GM19023 (cell line): ENCODE results near the gene C15orf39.
A peak's percentile ranks its signal among the peaks of the same experiment; 100 is the strongest.
"Not testable (repeated sequence)": the region's sequence is repeated elsewhere in the genome, so short reads cannot be mapped to it uniquely, and the experiment has no call there.

Source experiments
- ATAC-seq: cut with Tn5 transposase; IDR thresholded peaks from one replicate; pipeline ENCODE4 v1.9.1; 2021; ENCODE audit warnings: mild to moderate bottlenecking, moderate library complexity; ENCODE audit not compliant: unreplicated experiment

The C15orf39 gene

DNA sequence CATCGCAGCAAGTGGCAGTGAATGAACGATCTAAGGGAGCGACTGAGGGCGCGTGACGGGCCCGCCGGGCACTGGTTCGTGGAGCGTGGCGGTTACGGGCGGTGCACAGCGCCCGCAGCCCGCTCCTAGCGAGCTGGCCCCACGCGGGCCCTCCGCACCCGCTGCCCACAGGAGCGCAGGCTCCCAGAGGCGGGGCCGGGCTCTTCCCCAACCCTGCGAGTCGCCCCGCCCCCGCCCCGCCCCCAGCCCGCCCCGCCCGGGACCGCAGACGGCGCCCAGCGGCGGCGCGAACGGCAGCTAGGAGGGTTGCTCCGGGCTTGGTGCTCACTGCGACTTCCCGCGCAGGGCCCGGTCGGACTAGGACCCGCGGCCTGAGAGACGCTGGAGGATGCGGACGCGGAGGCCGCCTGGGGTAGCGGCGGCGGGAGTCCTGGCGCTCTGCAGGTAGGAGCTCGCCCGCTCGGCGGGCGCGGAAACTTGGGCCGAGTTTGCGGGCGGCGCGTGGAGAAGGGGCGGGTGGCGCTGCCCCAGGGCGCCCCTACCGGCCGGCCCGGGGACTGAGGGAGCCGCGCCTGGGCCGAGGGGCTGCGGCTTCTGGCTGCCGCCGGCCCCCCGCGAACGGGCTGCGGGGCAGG lies at the start of gene C15orf39:
Gene C15orf39, plus strand, starts transcription at position 267 of the 635 bp plus-strand sequence. CDS start 4,167 bp downstream, outside the sequence.
- ATAC-seq, result peak; percentile 52

DNA sequence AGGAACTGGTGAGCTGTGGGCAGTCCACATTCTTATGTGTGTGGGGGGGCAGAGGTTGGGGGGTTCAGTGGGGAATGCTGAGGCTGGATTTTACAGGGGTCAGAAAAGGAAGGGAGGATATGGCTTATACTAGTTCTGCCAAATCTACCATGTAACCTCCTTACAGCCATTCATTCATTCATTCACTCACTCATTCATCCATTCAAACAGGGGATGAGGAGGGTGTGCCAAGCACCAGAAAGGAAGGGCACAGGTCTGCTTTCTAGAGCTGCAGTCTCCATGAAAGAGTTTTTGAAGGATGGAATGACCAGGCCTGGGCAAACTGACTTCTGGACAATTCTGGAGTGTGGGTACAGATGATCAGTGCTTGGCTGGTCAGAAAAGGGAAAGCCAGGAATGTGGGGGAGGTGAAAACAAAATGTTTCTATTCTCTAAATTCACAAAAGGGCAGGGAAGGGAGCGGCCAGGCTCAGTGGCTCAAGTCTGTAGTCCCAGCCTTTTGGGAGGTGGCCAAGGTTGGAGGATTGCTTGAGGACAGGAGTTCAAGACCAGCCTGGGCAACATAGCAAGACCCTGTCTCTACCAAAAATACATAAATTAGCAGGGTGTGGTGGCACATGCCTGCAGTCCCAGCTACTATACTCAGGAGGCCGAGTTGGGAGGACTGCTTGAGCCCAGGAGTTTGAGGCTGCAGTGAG lies 49.2 kb upstream of the C15orf39 start:
- ATAC-seq, result no peak

DNA sequence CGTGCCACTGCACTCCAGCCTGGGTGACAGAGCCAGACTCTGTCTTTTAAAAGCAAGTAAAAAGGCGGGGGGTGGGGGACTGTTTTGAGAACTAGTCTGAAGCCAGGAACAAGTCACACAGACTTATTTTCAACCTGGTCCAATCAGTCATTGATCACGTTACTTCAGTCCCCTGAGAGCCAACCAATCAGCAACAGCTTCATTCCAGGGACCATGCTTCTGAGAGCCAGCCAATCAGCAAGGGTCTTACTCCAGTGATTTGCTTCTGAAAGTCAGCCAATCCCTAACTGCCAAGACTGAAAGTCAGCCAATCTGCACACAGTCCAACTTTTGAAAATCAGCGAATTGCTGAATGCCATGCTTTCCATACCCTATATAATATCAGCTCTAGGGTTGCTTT lies 48.6 kb upstream of the C15orf39 start:
- no peak for ATAC-seq

DNA sequence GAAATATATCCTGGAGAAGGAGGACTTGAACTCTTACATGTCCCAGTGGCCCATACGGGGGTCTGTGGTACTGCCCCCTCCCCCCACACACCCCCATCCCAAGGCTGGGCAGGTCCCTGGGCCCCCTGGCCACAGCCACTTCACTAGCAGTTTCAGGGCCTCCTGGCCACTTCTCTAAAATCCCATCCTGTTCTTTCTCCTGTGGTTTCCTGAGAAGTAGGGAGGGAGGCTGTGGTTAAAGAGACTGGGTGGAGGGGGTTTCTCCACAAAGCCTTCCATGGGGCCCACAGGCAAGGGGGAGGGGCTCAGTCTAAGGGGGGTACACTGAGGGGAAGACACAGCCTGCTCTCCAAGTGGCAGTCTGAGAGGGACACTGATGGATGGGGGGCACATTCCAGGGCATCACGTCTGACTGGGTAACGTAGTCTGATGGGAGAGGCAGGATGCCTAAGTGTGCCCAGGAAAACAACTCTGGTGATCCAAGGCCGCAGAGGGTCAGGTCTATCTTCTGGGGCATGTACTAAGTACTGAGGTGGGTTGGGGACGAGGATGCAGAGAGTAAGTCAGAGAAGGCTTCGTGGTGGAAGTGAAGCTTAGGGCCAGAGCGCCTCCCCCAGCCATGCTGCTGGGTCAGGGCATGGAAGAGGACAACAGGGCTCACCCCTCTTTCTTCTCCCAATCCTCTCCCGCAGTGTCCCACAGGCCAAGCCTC lies 48.0 kb upstream of the C15orf39 start:
- ATAC-seq, result no peak

DNA sequence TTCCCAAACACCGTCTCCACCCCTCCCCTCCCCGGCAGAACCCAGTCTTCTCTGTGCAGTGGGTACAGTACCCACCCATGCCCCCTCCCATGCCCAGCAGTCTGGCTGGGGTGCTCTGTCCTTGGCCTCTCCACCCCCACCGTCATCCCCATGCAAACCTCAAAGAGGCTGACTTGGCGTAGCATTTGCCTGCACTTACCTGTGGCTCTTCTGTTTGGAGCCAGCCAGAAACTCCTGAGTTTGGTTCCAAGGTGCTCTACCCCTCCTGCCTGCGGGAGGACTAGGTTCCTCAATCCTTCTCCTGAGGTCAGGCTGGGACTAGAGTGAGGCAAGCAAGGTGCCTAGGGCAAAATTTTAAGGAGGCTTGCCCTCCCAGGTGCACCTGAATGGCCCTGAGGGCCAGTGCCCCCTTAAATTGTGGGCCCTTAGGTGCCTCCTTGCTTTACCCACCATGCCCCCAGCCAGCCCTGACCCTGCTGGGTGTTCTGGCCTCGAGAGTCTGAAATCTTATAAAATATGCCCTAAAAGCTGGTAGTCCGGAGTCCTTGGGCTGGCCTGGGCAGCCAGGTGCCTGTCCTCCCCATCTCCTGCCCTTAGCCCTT lies 47.1 kb upstream of the C15orf39 start:
- no peak for ATAC-seq

DNA sequence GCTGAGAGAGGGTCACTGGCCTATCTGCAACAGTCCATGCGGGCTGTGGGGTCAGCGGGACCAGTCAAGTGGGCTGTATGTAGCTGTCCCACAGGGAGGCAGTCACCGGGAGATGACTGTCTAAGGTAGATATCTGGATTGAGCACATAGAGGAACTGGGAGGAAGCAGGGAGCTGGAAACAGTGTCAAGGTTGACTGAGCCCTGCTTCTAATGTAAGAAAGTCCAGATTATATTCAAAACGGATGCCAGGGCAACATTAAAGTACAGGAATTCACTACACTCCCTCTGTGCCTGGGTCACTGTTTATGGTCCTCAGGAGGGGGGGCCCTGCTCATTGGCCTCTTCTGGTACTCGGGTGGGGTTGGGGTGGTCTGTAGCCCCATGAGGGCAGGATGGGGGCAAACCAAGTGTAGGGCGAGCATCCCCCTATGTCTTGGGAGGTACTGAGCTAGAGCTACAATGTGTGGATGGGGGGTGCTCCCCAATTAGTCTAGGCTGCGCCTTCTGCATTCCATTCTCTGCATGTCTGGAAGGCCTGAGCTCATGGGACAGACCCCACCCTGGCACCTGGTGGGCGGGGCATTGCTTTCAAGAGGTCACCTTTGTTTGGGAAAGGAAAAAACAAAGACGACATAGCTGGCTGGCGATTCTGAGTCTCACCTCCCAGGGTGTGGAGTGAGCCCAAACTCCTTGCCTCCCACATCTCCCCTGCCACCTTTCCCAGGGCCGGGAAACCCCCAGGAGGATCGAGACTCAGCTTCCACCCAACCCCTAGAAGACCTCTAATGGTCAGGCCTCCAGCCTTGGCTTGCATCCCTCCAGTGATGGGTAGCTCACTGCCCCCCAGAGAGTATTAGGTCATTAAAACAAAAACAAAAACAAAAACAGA lies 45.1 kb upstream of the C15orf39 start:
- ATAC-seq, result no peak

DNA sequence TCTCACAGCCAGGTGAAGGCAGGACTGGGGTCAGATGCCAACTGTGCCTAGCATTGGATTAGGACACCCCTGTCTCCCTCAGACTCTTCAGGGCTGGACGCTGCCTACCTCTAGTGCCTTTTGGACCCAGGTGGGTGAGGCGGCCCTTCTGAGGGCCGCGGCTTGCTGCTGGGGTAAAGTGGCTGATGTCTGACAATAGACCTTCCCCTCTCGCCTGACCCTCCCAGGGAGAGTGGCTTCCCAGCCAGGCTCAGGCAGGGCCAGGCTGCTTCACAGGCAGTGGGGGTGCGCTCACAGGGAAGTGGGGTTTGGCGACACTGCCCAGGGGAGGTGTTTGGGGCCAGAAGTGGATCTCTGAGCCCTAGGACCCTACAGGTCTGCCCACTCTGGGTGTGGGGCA lies 43.3 kb upstream of the C15orf39 start:
- ATAC-seq, result no peak

DNA sequence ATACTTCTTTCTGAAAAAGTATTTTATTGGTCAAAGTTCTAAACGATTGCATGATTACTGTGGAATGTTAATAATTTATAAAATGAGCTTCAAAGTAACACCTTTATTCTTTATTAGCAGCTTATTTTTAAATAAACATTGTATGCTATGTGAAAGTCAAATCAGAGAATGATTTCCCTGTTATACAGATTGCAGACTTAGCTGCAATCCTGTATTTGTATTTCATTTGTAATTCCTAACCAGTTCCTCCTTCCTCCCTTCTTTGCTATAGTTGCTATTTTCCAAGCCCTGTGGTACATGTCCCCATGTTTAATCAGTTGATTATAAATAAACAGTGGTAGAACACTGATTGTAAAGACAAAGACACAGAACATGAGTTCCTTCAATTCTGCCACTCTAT lies 42.4 kb upstream of the C15orf39 start:
- no peak for ATAC-seq

DNA sequence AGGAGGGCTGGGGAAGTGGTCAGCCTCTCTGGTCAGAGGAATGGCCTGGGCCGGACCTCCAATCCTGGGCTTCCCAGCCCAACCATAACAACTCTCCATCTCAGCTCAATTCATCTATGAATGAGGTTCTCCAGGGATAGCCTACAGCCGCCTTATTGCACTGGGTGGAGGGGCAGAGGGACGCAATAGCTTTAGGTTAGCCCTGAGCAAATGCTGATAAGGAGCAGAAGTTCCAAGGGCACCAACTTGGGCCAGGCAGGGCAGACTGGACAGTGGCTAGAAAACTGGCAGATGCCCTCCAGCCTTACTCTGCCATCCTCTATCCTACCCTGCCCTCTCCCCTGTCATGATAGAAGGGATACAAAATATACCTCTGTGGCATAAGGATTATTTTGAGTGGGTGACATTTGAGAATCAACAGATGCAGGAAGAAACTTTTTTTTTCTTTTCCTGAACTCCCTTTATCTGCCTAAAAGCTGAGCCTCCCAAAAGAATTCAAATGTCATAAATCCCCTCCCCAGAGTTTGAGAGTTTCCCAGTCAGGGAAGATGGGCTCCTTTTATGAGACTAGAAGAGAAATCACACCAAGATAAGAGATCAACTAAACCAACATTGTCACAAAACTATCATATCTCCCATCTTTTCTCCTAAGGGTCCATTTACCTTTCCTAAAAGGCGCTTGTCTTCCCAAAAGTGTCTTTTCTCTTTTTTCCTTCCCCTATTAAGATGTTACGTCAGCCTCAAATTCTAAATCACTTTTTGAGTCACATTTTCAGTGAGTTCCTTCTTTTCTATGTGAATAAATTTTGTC lies 40.4 kb upstream of the C15orf39 start:
- no peak for ATAC-seq

DNA sequence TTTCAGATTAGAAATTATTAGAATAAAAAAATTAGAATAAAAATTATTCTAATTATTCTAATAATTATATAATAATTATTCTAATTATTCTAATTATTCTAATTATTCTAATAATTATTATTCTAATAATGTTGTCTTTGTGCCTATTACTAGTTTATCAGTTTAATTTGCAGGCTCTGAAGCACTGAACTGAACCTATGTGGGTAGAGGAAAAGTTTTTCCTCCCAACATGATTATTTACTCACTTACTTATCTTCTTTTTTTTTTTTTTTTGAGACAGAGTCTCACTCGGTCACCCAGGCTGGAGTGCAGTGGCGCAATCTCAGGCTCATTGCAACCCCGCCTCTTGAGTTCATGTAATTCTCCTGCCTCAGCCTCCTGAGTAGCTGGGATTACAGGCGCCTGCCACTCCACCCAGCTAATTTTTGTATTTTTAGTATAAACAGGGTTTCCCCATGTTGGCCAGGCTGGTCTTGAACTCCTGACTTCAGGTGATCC lies 39.7 kb upstream of the C15orf39 start:
- no peak for ATAC-seq

DNA sequence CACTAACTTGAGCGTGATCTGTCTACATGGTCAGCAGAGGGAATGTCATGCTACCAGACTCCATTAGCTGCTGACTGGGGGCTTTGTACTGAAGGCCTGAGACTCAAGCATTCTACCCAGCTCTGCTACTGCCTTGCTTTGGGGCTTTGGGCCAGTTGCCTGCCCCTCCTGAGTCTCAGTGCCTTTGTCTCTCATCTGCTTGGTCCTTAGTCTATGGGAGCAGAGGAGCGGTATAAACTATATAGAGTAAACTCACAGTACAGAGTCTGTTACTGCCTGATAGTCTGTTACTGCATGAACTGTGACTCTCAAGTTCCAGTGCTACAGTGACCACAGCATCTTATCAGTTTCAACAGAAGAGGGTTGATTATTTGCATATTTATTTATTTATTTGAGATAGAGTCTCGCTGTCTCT lies 38.5 kb upstream of the C15orf39 start:
- no peak for ATAC-seq

DNA sequence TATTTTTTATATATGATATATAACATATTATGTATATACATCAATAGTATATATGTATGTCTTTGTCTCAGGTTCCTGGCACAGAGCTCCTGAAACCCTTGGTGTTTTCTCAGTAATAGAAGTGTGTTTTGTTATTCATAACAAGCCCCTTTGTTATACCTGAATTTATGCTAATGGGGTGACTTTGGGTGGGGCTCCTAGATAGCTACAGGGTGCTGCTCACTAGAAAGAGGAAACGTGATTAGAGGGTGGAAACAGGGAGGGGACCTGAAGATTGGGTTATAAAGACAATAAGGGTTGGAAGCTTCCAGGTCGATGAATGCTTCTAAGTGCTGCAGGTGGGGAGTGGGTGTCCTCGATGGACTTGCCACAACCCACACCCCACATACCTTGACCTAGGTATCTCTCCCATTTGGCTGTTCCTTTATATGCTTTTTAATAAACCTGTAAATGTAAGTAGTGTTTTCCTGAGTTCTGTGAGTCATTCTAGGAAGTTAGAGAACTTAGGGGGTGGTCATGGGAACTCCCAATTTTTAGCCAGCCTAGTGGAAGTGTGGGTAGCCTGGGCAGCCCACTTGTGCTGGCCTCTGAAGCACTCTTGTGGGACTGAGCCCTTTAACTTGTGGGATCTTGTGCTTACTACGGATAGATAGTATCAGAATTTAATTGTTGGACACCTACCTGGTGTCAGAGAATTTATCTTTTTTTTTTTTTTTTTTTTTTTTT lies 36.9 kb upstream of the C15orf39 start:
- ATAC-seq, result no peak

DNA sequence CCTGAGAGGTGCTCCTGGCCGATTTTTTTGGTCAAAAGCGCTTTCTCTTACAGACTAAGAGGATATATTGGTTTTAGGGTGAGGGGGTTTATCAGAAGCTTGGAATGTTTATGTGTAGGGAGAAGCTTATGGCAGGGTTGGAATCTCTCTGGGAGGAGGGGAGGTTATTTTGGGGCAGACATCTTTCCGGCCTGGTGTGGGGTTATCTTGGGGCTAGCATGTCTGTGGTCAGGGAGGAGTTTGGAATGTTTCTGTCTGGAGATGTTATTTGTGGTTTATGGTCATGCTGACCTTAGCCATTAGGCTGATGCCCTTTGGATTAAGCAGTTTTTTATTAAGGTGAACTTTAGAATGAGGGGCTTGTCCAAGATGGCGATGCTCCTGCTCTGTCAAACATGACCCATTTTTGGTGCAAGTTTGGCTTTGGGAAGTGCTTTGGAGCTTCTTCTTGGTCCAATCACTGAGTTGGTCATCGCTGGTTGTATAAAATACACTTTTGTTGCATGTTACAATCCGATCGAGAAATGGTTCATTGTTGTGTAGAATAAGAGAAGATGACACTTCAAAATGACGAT lies 35.1 kb upstream of the C15orf39 start:
- ATAC-seq, result not testable (repeated sequence)

DNA sequence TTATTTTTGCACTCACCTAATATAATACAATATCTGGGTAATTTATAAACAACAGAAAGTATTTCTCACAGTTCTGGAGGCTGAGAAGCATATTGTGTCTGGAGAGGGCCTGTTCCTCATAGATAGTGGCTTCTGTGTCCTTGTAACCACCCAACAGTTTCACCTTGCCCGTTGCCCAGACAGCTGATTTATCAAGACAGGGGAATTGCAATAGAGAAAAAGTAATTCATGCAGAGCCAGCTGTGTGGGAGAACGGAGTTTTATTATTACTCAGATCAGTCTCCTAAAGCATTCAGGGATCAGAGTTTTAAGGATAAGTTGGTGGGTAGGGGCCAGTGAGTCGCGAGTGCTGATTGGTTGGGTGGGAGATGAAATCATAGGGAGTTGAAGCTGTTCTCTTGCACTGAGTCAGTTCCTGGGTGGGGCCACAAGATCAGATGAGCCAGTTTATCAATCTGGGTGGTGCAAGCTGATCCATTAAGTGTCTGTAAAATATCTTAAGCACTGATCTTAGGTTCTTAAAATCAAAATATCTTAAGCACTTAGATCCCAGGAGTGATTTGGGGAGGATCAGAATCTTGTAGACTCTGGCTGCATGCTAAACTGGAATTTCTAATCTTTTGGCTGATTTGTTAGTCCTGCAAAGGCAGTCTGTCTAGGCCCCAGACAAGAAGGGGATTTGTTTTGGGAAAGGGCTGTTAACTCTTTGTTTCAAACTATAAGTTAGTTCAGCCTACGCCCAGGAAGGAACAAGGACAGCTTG lies 33.9 kb upstream of the C15orf39 start:
- ATAC-seq, result no peak

DNA sequence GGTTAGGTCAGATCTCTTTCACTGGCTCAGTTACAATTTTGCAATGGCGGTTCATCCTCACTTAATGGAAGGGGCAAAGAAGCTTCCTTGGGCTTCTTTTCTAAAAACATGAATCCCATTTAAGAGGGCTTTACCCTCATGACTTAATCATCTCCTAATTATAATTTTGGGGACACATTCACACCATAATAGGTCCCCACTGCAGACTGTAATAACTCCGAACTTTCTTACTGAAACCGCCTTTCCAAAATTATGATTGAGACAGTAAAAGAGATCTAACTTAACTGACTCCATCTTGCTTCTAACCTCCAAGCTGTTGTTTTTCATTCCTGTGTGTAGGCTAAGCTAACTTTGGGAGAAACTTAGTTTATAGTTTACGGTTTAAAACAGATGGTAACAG lies 33.3 kb upstream of the C15orf39 start:
- no peak for ATAC-seq

DNA sequence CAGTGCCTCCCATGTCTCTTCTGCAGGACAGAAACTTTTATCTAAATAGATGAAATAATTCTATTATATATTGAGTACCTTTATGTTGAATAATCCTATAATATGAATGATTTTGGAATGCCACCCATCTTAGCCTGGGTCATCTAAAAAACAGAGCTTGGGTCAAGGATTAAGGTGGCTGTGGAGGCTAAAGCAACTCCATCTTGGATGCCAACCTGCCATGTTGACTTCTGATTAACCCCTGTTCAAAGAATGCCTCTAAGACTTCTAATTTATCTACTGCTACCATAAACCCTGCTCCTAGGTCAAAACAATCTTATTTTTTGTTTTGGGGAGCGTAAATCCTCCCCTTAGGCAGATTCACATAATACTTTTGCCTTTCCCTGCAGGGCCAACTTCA lies 31.5 kb upstream of the C15orf39 start:
- no peak for ATAC-seq

DNA sequence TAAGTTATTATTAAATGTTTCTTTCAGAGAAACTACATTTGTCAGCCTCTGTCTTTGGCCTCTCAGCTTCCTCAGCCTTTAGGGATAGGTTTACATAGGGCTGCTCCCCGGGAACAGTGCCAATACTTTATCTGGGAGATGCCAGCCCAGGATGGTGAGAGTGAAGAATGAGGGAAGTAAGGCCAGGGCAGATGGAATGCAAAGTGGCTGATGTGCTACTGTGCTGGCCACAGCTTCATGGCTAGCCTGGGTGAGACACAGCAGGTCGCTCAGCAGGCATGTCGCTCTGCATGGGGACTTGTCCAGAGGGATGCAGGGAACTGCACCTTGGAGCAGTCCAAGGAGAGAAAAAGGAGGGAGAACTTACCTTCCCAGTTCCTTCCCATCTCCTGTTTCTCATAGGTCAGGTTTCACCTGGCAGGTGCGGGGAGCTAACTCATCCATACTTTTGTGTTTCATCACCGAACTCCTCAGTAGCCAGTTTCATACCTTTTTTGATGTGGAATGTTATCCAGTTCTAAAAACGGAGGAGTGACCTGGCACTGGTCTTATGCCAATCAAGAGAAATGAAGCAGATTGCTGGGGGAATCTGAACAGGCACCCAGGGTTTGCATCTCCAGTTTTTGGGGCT lies 30.9 kb upstream of the C15orf39 start:
- ATAC-seq, result no peak
